HAP-1 (cell line): ENCODE results near the gene SNX33.
"Not testable (repeated sequence)": the region's sequence is repeated elsewhere in the genome, so short reads cannot be mapped to it uniquely, and the experiment has no call there.

Experiments
- DNase-seq, 2 experiments: peaks; one replicate each; pipeline ENCODE4 v3.0.0-alpha.2; 2016 to 2020; ENCODE audit warnings: low spot score in 2 of 2
- H3K27me3 ChIP-seq: fragments of 250-450 bp; sonication (Bioruptor Pico); 2 replicates; pipeline ENCODE4 v1.5.1; 2020; ENCODE audit warnings: low read depth, mild to moderate bottlenecking, moderate library complexity
- H3K36me3 ChIP-seq: fragments of 250-450 bp; sonication (Bioruptor Pico); replicated peaks from 2 replicates; pipeline ENCODE4 v1.5.1; 2020; ENCODE audit warnings: mild to moderate bottlenecking
- H3K4me1 ChIP-seq: fragments of 250-450 bp; sonication (Bioruptor Pico); 2 replicates; pipeline ENCODE4 v1.5.1; 2020; ENCODE audit warnings: mild to moderate bottlenecking
- H3K4me3 ChIP-seq: fragments of 250-450 bp; sonication (Bioruptor Pico); 2 replicates; pipeline ENCODE4 v1.5.1; 2020; ENCODE audit warnings: mild to moderate bottlenecking, moderate library complexity
- H3K9me3 ChIP-seq: fragments of 250-450 bp; sonication (Bioruptor Pico); 2 replicates; pipeline ENCODE4 v1.5.1; 2020; ENCODE audit warnings: mild to moderate bottlenecking, moderate library complexity
- in situ Hi-C: fragments of 300-500 bp; cut with MboI; formaldehyde crosslinking; loops from 3 replicates; pipeline ENCODE4 v1.14.3; 2020; ENCODE audit warnings: low sequenced_read_pairs, inconsistent platforms, mixed read lengths

Gene SNX33

GRCh38 chr15:75701071-75702003 is 53.6 kb downstream of the SNX33 start:
- H3K27me3 ChIP-seq, in situ Hi-C loops, H3K4me3 ChIP-seq, DNase-seq, H3K9me3 ChIP-seq, H3K4me1 ChIP-seq, H3K36me3 ChIP-seq: not testable (repeated sequence)

DNA sequence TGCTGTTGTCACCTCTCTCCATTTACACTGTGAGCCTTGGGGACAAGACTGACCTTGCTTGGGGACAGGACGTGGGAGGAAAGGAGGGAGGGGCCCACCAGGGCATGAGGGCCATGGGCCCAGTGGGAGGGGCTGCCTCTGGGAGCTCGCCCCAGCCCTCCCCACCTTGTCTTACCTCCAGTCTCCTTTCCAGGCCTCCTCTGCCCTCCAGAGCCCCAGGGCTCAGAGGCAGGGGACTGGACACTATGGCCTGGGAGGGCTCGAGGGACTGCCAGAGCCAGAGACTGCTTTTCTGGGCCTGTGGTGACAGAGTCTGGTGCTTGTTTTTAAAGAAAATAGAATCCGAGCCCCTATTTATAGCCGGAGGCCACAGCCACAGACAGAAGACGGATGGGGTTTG is 54.7 kb downstream of the SNX33 start:
- no peak for DNase-seq
- no peaks in the 10 kb centered on the region for H3K9me3 ChIP-seq
- H3K4me1 ChIP-seq = no peaks in the 10 kb centered on the region
- H3K27me3 ChIP-seq = no peaks in the 10 kb centered on the region; the same call in 1 of the 2 replicates
- no peak overlapping the region for H3K4me3 ChIP-seq
- in situ Hi-C loops = no loop called here
- H3K36me3 ChIP-seq = no peaks in the 10 kb centered on the region

GRCh38 chr15:75703440-75704262 is 55.9 kb downstream of the SNX33 start:
- DNase-seq, H3K9me3 ChIP-seq, H3K27me3 ChIP-seq, H3K4me1 ChIP-seq, H3K36me3 ChIP-seq, in situ Hi-C loops, H3K4me3 ChIP-seq: not testable (repeated sequence)

GRCh38 chr15:75704263-75704615 is 56.5 kb downstream of the SNX33 start:
- Histone ChIP-seq H3K9me3 (no peaks in the 10 kb centered on the region), H3K36me3 (no peaks in the 10 kb centered on the region), H3K27me3 (no peaks in the 10 kb centered on the region; the same call in 1 of the 2 replicates), H3K4me3 (no peak overlapping the region), H3K4me1 (no peaks in the 10 kb centered on the region)
- in situ Hi-C loops = no loop called here
- no peak for DNase-seq

GRCh38 chr15:75704618-75705017 is 56.9 kb downstream of the SNX33 start:
- no peaks in the 10 kb centered on the region for H3K9me3 ChIP-seq
- no peak overlapping the region for H3K4me3 ChIP-seq
- no peaks in the 10 kb centered on the region for H3K4me1 ChIP-seq
- H3K36me3 ChIP-seq = no peaks in the 10 kb centered on the region
- no peaks in the 10 kb centered on the region; the same call in 1 of the 2 replicates for H3K27me3 ChIP-seq
- no peak for DNase-seq
- in situ Hi-C loops = no loop called here

DNA sequence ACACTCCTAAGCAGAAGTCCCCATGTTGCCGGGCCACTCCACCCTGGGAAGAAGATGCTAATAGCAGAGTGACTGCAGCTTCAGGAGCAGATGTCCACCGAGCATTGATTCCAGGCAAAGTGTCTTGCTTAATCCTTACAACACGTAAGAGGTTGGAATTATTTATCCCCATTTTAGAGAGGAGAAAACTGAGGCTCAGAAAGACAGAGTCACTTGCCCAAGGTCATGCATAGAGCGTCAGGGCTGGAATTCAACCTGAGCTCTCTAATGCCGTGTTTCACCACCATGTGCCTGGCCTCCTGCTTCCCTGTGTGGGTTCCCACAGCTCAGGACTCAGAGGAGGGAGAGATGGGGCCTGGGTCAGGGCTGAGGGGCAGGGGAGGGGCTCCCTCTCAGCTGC is 57.7 kb downstream of the SNX33 start:
- in situ Hi-C loops, H3K27me3 ChIP-seq, DNase-seq, H3K4me3 ChIP-seq, H3K4me1 ChIP-seq, H3K36me3 ChIP-seq, H3K9me3 ChIP-seq: not testable (repeated sequence)

- Histone ChIP-seq H3K9me3 (no peaks in the 10 kb centered on the region), H3K4me1 (no peaks in the 10 kb centered on the region), H3K4me3 (no peak overlapping the region), H3K27me3 (no peaks in the 10 kb centered on the region; the same call in 1 of the 2 replicates), H3K36me3 (no peaks in the 10 kb centered on the region)
- in situ Hi-C loops = no loop called here
- no peak for DNase-seq
Observed at GRCh38 chr15:75705854-75706681, 58.4 kb downstream of the SNX33 start.

- Histone ChIP-seq H3K27me3 (no peaks in the 10 kb centered on the region), H3K4me3 (no peak overlapping the region), H3K9me3 (no peaks in the 10 kb centered on the region), H3K4me1 (no peaks in the 10 kb centered on the region), H3K36me3 (no peaks in the 10 kb centered on the region)
- in situ Hi-C loops = no loop called here
- no peak for DNase-seq
Observed at GRCh38 chr15:75706682-75706954, 58.9 kb downstream of the SNX33 start.

DNA sequence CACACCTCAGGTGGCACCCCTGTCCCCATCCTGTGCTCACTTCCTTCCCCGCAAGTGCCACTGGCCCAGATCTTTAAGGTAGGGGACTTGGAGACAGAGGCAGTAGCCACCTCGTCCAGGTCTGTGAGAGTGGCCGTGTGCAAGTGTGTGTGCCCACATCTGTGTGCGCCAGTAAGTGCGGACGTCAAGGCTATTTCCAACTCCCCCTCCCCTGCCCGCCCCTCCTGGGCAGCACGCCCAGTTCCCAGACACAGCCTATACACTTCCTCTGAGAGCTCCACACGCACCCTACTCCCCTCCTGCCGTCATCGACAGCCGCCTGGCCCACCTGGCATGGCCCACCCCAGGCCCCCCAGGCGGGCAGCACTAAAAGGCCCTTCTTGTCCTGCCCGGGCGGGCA is 61.7 kb downstream of the SNX33 start:
- H3K4me3 ChIP-seq, DNase-seq, in situ Hi-C loops: not testable (repeated sequence)

DNA sequence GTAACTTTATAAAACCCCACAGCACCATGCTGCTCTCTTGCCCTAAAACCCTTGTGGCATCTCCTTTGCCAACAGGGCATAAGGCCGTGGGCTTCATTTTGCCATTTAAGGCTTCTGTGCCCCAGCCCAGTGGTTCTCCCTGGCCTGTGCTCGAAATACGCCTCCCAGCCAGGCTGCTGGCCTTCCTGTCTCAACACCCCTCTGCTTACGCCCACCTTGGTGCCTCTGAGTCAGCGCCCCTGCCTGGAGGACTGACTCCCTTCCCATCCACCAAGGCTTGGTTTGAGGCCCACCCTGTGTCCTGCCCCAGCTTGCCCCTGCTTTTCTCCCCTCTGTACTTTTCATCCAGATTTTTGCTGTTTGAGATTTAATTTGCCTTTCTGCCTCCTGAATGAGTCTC is 63.2 kb downstream of the SNX33 start:
- H3K4me1 ChIP-seq, H3K27me3 ChIP-seq, DNase-seq, in situ Hi-C loops, H3K4me3 ChIP-seq, H3K36me3 ChIP-seq, H3K9me3 ChIP-seq: not testable (repeated sequence)

More for the DNA sequence above, 61.7 kb downstream of the SNX33 start:
- H3K27me3 ChIP-seq, H3K36me3 ChIP-seq, H3K4me1 ChIP-seq, H3K9me3 ChIP-seq: not testable (repeated sequence)

DNA sequence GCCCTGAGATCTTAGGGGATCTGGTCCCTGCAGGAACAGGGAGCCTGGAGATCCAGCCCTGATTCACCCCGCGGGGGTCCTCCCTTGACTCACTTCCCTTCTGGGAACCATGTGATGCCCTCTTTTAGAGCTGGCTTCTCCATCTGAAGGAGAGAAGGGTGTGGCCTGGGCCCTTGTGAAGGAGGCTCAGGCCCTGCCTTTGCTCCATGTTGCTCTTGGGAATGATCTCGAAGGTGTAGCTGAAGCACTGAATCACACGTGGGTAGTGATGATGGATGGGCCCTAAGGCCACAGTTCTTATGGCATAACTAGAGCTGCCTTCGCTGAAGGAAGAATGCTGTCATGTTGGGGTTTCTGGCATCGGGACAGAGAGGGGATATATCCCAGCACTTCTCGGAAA is 63.8 kb downstream of the SNX33 start:
- H3K4me1 ChIP-seq, H3K27me3 ChIP-seq, DNase-seq, H3K36me3 ChIP-seq, in situ Hi-C loops, H3K9me3 ChIP-seq, H3K4me3 ChIP-seq: not testable (repeated sequence)
